ENCODE results near the gene LYPLAL1. TPM values are rescaled to one million over a fixed set of nuclear protein-coding genes. Genes with fewer than 3 reads are reported as not detected.
"Not testable (repeated sequence)": the region's sequence is repeated elsewhere in the genome, so short reads cannot be mapped to it uniquely, and the experiment has no call there.

LYPLAL1 gene
- total RNA-seq, 1 donor from 2014 or later, result 33.2 TPM

- H3K27me3 ChIP-seq, result no peaks in the 10 kb centered on the region
- no peak overlapping the region for H3K4me3 ChIP-seq
- ATAC-seq (no peak), DNase-seq (no peak)
- H3K9me3 ChIP-seq, result no peaks in the 10 kb centered on the region
- TF ChIP-seq CTCF (IDR thresholded peaks at IDR 0.05), result no peak
- H3K4me1 ChIP-seq, result no peaks in the 10 kb centered on the region
- H3K36me3 ChIP-seq, result no peaks in the 10 kb centered on the region
- no peak overlapping the region for H3K27ac ChIP-seq
- intact Hi-C loops (cut with DNase I), result no loop called here
Observed at GRCh38 chr1:219239518-219239917, 65.8 kb downstream of the LYPLAL1 start.

GRCh38 chr1:219244864-219245263 lies 71.2 kb downstream of the LYPLAL1 start:
- H3K4me3 ChIP-seq, result no peak overlapping the region
- no peak overlapping the region for H3K27ac ChIP-seq
- intact Hi-C loops (cut with DNase I), result no loop called here
- no peaks in the 10 kb centered on the region for H3K4me1 ChIP-seq
- no peak for TF ChIP-seq CTCF (IDR thresholded peaks at IDR 0.05)
- no peaks in the 10 kb centered on the region for H3K27me3 ChIP-seq
- no peaks in the 10 kb centered on the region for H3K36me3 ChIP-seq
- DNase-seq (no peak), ATAC-seq (no peak)
- no peaks in the 10 kb centered on the region for H3K9me3 ChIP-seq

DNA sequence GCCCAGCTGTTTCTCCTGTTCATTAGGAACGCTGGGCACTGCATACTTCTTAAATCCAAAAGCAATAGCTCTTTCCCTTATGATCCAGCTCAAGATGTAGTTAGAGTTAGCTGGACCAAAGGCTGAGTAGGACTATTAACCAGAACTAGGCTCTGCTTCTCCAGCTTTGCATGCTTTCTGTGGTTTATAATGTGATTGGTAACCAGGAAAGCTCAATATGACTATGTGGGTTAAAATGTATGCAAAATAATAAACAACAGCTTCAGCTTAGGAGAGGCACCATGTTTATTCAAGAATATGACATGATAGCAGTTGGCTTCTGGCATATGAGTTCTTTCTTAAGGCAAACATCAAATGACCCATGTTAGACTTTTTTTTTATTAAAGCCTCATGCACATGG lies 73.8 kb downstream of the LYPLAL1 start:
- no peaks in the 10 kb centered on the region for H3K27me3 ChIP-seq

DNA sequence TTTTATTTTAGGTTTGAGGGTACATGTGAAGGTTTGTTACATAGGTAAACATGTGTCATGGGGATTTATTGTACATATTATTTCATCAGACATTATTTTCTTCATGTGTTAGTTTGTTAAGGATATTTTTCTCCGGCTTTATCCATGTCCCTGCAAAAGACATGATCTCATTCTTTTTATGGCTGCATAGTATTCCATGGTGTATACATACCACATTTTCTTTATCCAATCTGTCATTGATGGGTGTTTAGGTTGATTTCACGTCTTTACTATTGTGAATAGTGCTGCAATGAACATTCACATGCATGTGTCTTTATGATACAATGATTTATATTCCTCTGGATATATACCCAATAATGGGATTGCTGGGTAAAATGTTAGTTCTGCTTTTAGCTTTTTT lies 76.8 kb downstream of the LYPLAL1 start:
- H3K36me3 ChIP-seq; DNase-seq; H3K9me3 ChIP-seq; H3K27ac ChIP-seq; H3K4me3 ChIP-seq; H3K27me3 ChIP-seq; H3K4me1 ChIP-seq; ATAC-seq; intact Hi-C loops (cut with DNase I): not testable (repeated sequence)

More for the DNA sequence above, 73.8 kb downstream of the LYPLAL1 start:
- TF ChIP-seq CTCF (IDR thresholded peaks at IDR 0.05), result no peak
- no peak for ATAC-seq
- Histone ChIP-seq H3K36me3 (no peaks in the 10 kb centered on the region), H3K9me3 (no peaks in the 10 kb centered on the region), H3K4me1 (no peaks in the 10 kb centered on the region), H3K4me3 (no peak overlapping the region), H3K27ac (no peak overlapping the region)
- intact Hi-C loops (cut with DNase I), result no loop called here
- no peak for DNase-seq

DNA sequence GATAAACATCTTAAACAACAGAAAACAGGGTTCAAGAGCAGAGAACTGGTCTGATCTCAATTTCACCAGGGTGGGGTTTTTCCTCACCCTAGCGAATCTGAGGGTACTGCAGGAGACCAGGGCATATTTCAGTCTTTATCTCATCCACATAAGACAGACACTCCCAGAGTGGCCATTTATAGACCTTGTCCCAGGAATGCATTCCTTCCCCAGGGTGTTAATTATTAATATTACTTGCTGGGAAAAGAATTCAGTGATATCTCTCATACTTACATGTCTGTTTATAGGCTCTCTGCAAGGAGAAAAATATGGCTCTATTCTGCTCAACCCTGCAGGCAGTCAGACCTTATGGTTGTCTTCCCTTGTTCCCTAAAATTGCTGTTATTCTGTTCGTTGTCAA lies 84.1 kb downstream of the LYPLAL1 start:
- intact Hi-C loops (cut with DNase I), result no loop called here
- Histone ChIP-seq H3K4me1 (no peaks in the 10 kb centered on the region), H3K27ac (no peak overlapping the region), H3K9me3 (peaks cover 10% of the 10 kb centered on the region), H3K36me3 (no peaks in the 10 kb centered on the region), H3K4me3 (no peak overlapping the region), H3K27me3 (no peaks in the 10 kb centered on the region)
- DNase-seq, result no peak
- ATAC-seq, result no peak
- TF ChIP-seq CTCF (IDR thresholded peaks at IDR 0.05), result no peak

DNA sequence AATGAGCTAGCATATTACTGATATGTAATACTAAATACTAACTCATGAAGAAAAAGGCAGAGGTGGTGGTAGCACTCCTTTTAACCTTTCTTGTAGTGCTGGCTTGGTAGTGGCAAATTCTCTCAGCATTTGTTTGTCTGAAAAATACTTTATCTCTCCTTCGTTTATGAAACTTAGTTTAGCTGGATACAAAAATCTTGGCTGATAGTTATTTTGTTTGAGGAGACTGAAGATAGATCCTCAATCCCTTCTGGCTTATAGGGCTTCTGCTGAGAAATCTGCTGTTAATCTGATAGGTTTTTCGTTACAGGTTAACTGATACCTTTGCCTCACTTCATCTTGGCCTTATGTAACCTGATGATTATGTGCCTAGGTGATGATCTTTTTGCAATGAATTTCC lies 87.8 kb downstream of the LYPLAL1 start:
- Histone ChIP-seq H3K36me3 (no peaks in the 10 kb centered on the region), H3K27ac (no peak overlapping the region), H3K9me3 (peaks cover 10% of the 10 kb centered on the region), H3K27me3 (no peaks in the 10 kb centered on the region), H3K4me1 (no peaks in the 10 kb centered on the region), H3K4me3 (no peak overlapping the region)
- intact Hi-C loops (cut with DNase I), result no loop called here
- TF ChIP-seq CTCF (IDR thresholded peaks at IDR 0.05), result no peak
- DNase-seq, result no peak
- no peak for ATAC-seq

Data from upper lobe of right lung (tissue), 1 donor.